Measurements from ENCODE around the gene RNASET2.
"Not testable (repeated sequence)": the region's sequence is repeated elsewhere in the genome, so short reads cannot be mapped to it uniquely, and the experiment has no call there.

Gene RNASET2

DNA sequence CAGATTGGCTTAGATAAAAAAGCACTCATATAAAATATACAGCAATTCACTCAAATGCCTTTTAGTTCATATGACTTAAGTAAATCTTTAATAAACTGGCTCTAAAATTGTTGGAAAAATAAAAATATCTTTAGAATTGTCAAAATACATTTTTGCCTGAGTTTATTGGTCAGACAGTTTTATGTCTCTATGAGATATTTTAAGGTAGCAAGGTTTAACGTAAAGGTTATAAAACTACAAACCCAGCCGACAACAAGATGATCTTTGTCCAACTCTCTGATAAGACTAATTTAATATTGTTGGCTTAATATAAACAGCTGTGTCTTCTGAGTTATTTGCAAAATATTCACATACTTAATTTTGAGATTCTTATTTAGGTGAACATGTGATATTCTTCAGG, 39.5 kb downstream of the RNASET2 start:
- TF ChIP-seq, protein P1, sequence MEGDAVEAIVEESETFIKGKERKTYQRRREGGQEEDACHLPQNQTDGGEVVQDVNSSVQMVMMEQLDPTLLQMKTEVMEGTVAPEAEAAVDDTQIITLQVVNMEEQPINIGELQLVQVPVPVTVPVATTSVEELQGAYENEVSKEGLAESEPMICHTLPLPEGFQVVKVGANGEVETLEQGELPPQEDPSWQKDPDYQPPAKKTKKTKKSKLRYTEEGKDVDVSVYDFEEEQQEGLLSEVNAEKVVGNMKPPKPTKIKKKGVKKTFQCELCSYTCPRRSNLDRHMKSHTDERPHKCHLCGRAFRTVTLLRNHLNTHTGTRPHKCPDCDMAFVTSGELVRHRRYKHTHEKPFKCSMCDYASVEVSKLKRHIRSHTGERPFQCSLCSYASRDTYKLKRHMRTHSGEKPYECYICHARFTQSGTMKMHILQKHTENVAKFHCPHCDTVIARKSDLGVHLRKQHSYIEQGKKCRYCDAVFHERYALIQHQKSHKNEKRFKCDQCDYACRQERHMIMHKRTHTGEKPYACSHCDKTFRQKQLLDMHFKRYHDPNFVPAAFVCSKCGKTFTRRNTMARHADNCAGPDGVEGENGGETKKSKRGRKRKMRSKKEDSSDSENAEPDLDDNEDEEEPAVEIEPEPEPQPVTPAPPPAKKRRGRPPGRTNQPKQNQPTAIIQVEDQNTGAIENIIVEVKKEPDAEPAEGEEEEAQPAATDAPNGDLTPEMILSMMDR (IDR thresholded peaks at IDR 0.05; ENCODE audit: low read length, missing control alignments) = no peak
- no peak for DNase-seq (ENCODE audit: low read depth)
- H3K4me3 ChIP-seq (replicated peaks; ENCODE audit: low read depth, low read length) = no peak overlapping the region

DNA sequence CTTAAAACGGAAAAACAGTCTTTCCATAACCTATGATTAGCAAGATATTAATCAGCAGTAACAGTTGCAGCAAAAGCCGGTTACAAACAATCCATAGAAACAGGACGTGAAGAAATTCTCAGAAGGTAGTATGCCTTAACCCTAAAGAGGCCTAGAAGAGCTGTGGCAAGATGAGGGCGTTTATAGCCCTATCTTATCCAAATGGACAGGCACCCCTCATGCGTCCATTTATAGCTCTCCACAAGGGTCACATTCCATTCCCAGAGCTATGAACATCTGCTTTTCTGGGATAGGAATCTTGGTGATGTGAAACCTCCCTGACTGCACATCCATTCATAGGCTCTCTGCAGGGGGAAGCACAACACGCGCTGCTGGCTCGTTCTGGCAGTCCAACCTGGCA, 40.9 kb downstream of the RNASET2 start:
- DNase-seq (ENCODE audit: low read depth); H3K4me3 ChIP-seq (replicated peaks; ENCODE audit: low read depth, low read length): not testable (repeated sequence)

DNA sequence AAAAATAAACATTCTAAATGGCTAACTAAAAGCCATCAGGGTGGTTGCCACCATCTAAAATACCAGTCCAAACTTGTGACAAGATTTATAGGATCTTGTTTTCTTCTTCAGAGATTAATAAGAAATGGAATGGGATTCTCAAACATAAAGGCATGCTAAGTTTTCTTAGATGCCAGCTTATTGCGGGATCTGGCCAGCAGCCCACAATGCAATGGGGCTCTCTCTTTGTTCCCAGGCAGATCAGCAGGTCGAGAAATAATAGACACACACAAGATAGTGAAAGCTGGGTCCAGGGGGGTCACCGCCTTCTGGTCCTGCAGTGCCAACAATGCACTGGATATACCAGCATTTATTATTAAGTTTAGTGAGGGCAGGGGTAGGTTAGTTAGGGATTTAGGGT, 41.4 kb downstream of the RNASET2 start:
- H3K4me3 ChIP-seq (replicated peaks; ENCODE audit: low read depth, low read length); DNase-seq (ENCODE audit: low read depth): not testable (repeated sequence)

DNA sequence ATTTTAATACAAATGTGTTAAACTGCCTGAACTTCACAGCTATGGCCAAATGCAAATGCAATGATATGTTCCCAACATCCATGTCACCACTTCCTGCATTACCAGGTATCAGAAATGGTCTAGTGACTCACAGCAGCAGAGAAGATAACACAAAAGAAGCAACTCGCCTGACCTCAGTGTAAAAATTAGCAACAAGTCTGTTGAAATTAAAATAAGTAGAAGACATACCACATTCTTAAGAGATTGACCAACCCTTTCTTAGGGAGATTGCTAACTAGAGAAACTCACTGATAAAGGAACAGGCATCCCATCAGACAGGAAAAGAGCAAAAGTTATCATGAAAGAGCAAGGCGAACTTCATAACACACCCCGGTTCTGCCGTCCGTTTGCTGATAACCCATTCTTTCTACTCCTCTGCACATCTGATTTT, 45.1 kb downstream of the RNASET2 start:
- TF ChIP-seq, protein P1 (IDR thresholded peaks at IDR 0.05; ENCODE audit: low read length, missing control alignments) = no peak
- H3K4me3 ChIP-seq (replicated peaks; ENCODE audit: low read depth, low read length) = no peak overlapping the region
- no peak for DNase-seq (ENCODE audit: low read depth)

DNA sequence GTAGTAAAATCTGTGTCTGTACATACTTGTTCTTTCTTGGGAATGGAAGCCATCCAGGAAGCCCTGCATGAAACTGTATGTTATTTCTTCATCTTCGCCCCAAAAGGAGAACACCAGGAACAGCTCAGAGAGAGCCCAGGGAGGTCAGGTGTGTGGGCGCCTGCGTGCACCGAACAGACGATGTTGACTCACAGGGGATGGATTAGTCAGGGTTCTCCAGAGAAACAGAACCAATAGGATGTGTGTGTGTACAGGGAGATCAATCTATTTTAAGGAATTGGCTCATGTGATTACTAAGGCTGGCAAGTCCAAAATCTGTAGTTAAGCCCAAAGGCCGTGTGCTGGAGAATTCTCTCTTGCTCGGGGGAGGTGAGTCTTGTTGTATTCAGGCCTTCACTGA, 45.7 kb downstream of the RNASET2 start:
- H3K4me3 ChIP-seq (replicated peaks; ENCODE audit: low read depth, low read length) = no peak overlapping the region
- TF ChIP-seq, protein P1 (IDR thresholded peaks at IDR 0.05; ENCODE audit: low read length, missing control alignments) = no peak
- DNase-seq (ENCODE audit: low read depth) = no peak

DNA sequence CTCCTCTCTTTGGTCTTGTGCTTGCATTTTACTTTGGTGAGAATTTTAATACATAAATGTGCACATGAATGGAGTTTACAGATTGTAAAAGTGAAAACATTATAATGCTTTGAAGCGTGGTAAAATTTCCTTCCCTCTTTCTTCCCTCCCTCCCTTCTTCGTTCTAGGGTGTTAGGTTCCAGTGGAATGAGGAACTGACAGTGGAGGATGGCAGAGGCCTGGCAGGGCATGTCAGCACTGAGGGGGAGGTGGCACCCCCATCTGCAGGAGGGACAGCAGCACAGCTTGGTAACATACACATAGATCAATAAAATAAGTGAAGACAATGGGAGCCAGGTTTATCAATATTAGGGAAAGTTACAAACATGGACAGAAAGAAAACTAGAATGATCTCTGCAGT, 47.5 kb downstream of the RNASET2 start:
- TF ChIP-seq, protein P1 (IDR thresholded peaks at IDR 0.05; ENCODE audit: low read length, missing control alignments) = no peak
- no peak overlapping the region for H3K4me3 ChIP-seq (replicated peaks; ENCODE audit: low read depth, low read length)
- DNase-seq (ENCODE audit: low read depth) = no peak

DNA sequence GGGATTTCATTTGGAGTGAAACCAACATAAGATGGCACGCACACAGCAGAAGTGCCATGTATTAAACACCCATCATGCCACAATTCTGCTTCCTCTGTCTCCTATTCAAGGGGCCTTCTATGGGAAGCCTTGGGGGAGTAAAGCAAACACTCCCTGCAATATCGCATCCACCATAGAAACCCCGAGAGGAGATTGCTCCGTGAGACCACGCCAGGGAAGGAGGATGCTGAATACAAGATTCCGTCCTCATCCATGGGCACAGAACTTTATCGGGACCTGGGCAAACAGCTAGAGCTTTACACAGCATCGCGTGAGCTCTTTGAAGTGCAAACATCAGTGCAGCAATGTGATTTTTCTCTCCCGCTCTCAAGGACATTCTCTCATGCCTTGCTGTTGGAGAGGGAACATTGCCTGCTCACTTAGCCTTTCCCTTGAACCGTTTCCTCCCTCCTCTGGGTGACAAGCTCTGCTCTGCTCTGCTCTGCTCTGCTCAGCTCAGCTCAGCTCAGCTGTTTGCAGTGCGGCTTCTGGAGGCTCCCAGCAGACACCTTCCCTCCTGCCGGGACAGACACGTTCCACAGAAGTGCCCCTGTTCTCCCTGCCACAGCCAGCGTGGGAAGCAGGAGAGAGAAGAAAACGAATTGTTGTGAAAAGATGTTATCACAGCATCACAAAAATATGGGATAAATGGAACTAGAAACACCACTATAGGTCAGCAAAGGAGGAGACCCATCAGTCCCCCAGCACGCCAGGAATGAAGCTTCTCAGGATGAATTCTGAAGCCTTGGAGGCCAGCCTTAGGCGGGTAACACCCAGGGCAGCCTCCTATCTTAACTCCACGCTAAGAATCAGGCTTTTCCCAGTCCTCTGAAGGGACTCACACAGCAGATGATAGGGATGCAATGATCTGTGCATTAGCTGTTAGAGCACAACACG, 48.2 kb downstream of the RNASET2 start:
- H3K4me3 ChIP-seq (replicated peaks; ENCODE audit: low read depth, low read length) = no peak overlapping the region
- TF ChIP-seq, protein P1 (IDR thresholded peaks at IDR 0.05; ENCODE audit: low read length, missing control alignments) = no peak
- no peak for DNase-seq (ENCODE audit: low read depth)

DNA sequence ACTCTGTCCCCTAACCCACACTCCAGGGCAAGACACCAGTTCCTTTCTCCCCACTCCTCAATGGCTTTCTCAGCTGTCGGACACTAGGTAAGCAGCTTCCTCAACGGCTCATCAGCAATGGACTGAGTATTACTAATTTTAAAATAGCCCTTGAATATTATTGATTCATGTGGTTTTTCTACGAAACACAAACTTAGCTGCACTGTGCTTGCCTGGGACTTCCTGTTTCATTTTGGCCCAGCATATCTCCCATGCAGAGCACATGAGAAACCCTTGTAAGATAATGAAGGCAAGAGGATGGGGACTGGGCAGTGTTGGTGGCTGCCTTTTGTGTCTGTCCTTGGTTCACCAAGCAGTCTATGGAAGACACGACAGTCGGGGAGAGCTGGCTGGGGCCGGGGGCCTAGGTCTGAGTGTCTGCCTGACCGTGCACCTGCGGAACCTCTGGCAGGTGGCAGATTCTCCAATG, 48.9 kb downstream of the RNASET2 start:
- no peak for DNase-seq (ENCODE audit: low read depth)
- no peak overlapping the region for H3K4me3 ChIP-seq (replicated peaks; ENCODE audit: low read depth, low read length)
- TF ChIP-seq, protein P1 (IDR thresholded peaks at IDR 0.05; ENCODE audit: low read length, missing control alignments) = no peak

Data from fibroblast of pulmonary artery (primary cell).